Measurements from ENCODE around the gene EIF4EBP2.

EIF4EBP2 gene

GRCh38 chr10:70381471-70382421, 22.2 kb upstream of the EIF4EBP2 start:
- H3K4me3 ChIP-seq (ENCODE audit: low read depth, low read length): peak overlapping the region; percentile 79
- TF ChIP-seq CTCF (IDR thresholded peaks at IDR 0.05; ENCODE audit: insufficient read depth, low read length, missing control alignments): no peak
- ChIA-PET CTCF (interaction anchor here (0.6 to 10.0 kb wide), 8 partner anchors 9 to 160 kb away, joined by 3 to 103 read pairs (median 4); no protein-coding TSS in a partner anchor), POLR2A (interaction anchor here (0.7 kb wide), 1 partner anchor 211 kb away, joined by 3 read pairs; the partner anchor contains the start of gene SAR1A)
- DNase-seq (ENCODE audit: low read depth, low spot score): no peak

- no peak overlapping the region for H3K4me3 ChIP-seq (ENCODE audit: low read depth, low read length)
- POLR2A ChIA-PET: no interaction called here
- CTCF ChIA-PET: no interaction called here
- DNase-seq (ENCODE audit: low read depth, low spot score): no peak
- no peak for TF ChIP-seq CTCF (IDR thresholded peaks at IDR 0.05; ENCODE audit: insufficient read depth, low read length, missing control alignments)
These were observed 12.3 kb upstream of the EIF4EBP2 start for GRCh38 chr10:70391654-70392053.

DNA sequence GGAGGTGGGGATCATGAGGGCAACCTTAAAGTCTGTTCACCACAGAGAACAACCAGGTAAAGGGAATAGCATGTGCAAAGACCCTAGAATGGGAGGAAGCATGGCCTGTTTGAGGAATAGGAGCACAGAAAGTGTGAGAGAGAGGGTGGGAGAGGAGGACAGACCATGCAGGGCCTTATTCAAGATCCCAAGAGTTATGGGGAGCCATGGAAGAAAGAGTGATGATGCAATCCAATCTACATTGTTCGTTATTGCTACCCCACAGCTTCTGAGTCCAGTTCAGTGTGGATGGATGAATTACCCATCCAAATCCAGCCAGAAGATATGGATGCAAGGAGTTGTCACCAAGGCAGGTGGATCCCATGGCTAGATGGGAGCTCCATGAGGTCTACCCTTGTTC, 7.8 kb upstream of the EIF4EBP2 start:
- ChIA-PET CTCF (no interaction called here), POLR2A (no interaction called here)
- DNase-seq (ENCODE audit: low read depth, low spot score): no peak
- no peak overlapping the region for H3K4me3 ChIP-seq (ENCODE audit: low read depth, low read length)
- TF ChIP-seq CTCF (IDR thresholded peaks at IDR 0.05; ENCODE audit: insufficient read depth, low read length, missing control alignments): no peak

DNA sequence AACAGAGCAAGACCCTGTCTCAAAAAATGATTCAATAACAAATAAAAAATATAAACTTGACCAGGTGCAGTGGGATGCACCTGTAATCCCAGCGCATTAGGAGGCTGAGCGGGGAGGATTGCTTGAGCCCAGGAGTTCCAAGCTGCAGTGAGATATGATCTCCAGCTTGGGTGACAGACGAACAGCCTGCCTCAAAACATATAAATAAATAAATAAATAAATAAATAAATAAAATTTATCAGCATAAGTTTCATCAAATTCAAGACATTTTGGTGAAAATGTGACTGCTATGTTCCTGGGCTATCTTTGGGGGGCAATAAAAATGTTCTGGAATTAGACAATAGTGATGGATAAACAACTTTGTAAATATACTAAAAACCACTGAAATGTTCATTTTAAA, 4.8 kb upstream of the EIF4EBP2 start:
- ChIA-PET CTCF (no interaction called here), POLR2A (no interaction called here)
- TF ChIP-seq CTCF (IDR thresholded peaks at IDR 0.05; ENCODE audit: insufficient read depth, low read length, missing control alignments): no peak

GRCh38 chr10:70403483-70404035, 386 bp upstream of the EIF4EBP2 start:
- DNase-seq (ENCODE audit: low read depth, low spot score): no peak
- ChIA-PET POLR2A (interaction anchor here (0.6 to 1.7 kb wide), 8 partner anchors 15 to 267 kb away, joined by 3 to 6 read pairs (median 3); partner anchors contain the start of gene PPA1), CTCF (interaction anchor here (1.2 to 2.5 kb wide), 7 partner anchors 20 to 287 kb away, joined by 3 to 9 read pairs (median 4); no protein-coding TSS in a partner anchor)
- peak overlapping the region; percentile 89 for H3K4me3 ChIP-seq (ENCODE audit: low read depth, low read length)
- no peak for TF ChIP-seq CTCF (IDR thresholded peaks at IDR 0.05; ENCODE audit: insufficient read depth, low read length, missing control alignments)

More for the DNA sequence above, 4.8 kb upstream of the EIF4EBP2 start:
- no peak for DNase-seq (ENCODE audit: low read depth, low spot score)
- H3K4me3 ChIP-seq (ENCODE audit: low read depth, low read length): no peak overlapping the region

DNA sequence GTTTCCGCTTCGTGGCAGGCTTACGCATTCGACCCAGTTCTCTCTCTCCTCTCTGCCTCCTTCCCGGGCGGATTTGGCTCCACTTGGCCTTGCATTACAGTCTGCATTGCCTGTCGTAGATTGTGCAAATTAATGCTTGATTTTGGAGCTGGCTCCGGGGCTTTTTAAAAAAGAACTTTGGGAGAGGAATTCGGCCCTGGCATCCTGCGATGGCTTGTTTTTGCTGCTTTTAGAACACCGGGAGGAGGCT, 767 bp downstream of the EIF4EBP2 start:
- DNase-seq (ENCODE audit: low read depth, low spot score): no peak
- ChIA-PET POLR2A (interaction anchor here (1.6 to 1.7 kb wide), 2 partner anchors 27 to 171 kb away, joined by 4 to 6 read pairs; partner anchors contain the start of gene PPA1), CTCF (interaction anchor here (0.7 to 2.5 kb wide), 11 partner anchors 13 to 618 kb away, joined by 3 to 9 read pairs (median 4); partner anchors contain the start of gene TYSND1)
- peak overlapping the region; percentile 89 for H3K4me3 ChIP-seq (ENCODE audit: low read depth, low read length)
- TF ChIP-seq CTCF (IDR thresholded peaks at IDR 0.05; ENCODE audit: insufficient read depth, low read length, missing control alignments): no peak

Measured in AG04449 (cell line).